ENCODE results near the gene CTRB1.

CTRB1 gene

GRCh38 chr16:75273054-75273925 lies 54.5 kb downstream of the CTRB1 start:
- no peak for DNase-seq
